ENCODE measurements around the gene CRB2. TPM values are rescaled to one million over a fixed set of nuclear protein-coding genes. Genes with fewer than 3 reads are reported as not detected.

CRB2 gene
- total RNA-seq, 1 experiment from 2014 or later = 0.07 TPM

DNA sequence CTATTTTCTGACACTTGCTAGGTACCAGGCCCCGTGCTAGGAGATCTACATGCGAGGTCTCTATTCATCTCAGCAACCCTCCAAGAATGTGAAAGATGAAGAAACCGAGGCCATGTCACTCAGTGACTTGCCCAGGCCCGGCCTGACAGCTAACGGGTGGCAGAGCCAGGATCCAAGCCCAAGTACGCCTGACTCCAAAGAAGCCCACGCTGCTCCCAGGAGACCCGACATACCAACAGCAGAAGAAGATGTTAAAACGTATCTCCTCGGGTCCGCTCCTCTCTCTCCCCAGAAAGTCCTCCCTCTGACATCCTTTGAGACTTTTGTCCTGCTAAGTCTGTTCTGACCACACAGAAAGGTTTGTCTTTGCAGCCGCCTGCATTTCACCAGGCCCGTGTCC, 65.2 kb downstream of the CRB2 start (continued):
- TF ChIP-seq TCF7L2 (IDR thresholded peaks at IDR 0.05; ENCODE audit: borderline replicate concordance, extremely low read depth, insufficient read depth, insufficient read length) (no peak), EZH2phosphoT487 (IDR thresholded peaks at IDR 0.05; ENCODE audit: borderline replicate concordance) (no peak)

DNA sequence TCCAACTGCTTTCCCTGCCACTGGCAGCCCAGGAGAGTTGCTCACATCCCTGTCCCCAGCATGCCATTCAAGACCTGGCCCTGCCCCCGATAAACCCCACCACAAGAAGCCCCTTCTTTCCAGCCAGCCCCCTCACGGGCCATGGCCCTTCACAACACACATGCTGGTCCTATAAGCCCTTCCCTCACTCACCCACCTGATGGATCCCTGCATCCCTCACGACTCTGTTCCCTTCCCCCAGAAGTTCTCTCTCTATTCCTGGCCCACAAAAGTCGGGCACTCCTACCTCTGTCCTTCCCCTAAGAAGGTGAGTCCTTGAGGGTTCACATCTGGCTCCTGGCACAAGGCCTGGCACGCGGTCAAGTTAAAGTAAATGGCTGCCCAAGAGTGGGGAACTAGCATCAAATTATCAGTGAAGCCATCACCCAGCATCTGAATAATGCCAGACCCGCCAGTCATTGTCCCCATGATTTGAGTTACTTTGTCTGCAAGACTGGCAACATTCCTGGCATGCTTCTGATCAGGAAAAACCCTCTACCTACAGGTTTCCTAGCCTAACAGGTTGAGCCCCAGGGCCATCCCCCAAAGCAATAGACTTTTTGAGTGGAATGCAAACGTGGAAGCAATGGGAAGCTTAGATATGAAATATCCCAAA, 65.9 kb downstream of the CRB2 start:
- ChIA-PET POLR2A (no interaction called here), RAD21 (ENCODE audit: low non-redundant PET in 1 of 2, low total read pairs in 2 of 2, uncharacterized antibody in 2 of 2, unreplicated experiment in 2 of 2) (no interaction called here)
- no peaks in the 10 kb centered on the region for H4K20me1 ChIP-seq (ENCODE audit: insufficient read depth)

More for the DNA sequence above, 65.9 kb downstream of the CRB2 start:
- Histone ChIP-seq H3K4me2 (ENCODE audit: low read length) (no peak overlapping the region), H3K9ac (ENCODE audit: low read length) (no peak overlapping the region), H3K9me3 (ENCODE audit: control insufficient read depth in 1 of 2, insufficient read depth in 1 of 2, low read depth in 1 of 2, low read length in 2 of 2) (no peaks in the 10 kb centered on the region), H3K36me3 (ENCODE audit: control insufficient read depth in 1 of 2, insufficient read depth in 2 of 2, low read length in 2 of 2) (no peaks in the 10 kb centered on the region), H3K27me3 (ENCODE audit: insufficient read depth, low read length) (no peaks in the 10 kb centered on the region), H3K79me2 (ENCODE audit: insufficient read depth, low read length) (no peaks in the 10 kb centered on the region), H3K4me3 (replicated peaks in 1 of 2; ENCODE audit: low read depth in 1 of 2, low read length in 2 of 2) (no peak overlapping the region), H3K4me1 (ENCODE audit: control insufficient read depth in 1 of 2, insufficient read depth in 2 of 2, low read length in 2 of 2) (no peaks in the 10 kb centered on the region), H3K9me2 (ENCODE audit: insufficient read depth) (no peaks in the 10 kb centered on the region), H3K27ac (ENCODE audit: low read depth, low read length) (no peak overlapping the region), H2AFZ (ENCODE audit: low read depth, low read length, poor library complexity, severe bottlenecking) (no peak overlapping the region)
- no peak for ATAC-seq
- no TSS peak for BruUV-seq (replicated peaks)
- no peak for DNase-seq (ENCODE audit: low read depth, low spot score)
- CTCF ChIA-PET = no interaction called here
- intact Hi-C loops (cut with micrococcal nuclease) = no loop called here
- TF ChIP-seq CBX3 (IDR thresholded peaks at IDR 0.05; ENCODE audit: low read depth) = no peak
- no peak for TF ChIP-seq SIN3A (IDR thresholded peaks at IDR 0.05; ENCODE audit: low read depth)
- TF ChIP-seq, protein P1, sequence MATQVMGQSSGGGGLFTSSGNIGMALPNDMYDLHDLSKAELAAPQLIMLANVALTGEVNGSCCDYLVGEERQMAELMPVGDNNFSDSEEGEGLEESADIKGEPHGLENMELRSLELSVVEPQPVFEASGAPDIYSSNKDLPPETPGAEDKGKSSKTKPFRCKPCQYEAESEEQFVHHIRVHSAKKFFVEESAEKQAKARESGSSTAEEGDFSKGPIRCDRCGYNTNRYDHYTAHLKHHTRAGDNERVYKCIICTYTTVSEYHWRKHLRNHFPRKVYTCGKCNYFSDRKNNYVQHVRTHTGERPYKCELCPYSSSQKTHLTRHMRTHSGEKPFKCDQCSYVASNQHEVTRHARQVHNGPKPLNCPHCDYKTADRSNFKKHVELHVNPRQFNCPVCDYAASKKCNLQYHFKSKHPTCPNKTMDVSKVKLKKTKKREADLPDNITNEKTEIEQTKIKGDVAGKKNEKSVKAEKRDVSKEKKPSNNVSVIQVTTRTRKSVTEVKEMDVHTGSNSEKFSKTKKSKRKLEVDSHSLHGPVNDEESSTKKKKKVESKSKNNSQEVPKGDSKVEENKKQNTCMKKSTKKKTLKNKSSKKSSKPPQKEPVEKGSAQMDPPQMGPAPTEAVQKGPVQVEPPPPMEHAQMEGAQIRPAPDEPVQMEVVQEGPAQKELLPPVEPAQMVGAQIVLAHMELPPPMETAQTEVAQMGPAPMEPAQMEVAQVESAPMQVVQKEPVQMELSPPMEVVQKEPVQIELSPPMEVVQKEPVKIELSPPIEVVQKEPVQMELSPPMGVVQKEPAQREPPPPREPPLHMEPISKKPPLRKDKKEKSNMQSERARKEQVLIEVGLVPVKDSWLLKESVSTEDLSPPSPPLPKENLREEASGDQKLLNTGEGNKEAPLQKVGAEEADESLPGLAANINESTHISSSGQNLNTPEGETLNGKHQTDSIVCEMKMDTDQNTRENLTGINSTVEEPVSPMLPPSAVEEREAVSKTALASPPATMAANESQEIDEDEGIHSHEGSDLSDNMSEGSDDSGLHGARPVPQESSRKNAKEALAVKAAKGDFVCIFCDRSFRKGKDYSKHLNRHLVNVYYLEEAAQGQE (IDR thresholded peaks at IDR 0.05; ENCODE audit: low read depth) = no peak
- TF ChIP-seq EZH2 (IDR thresholded peaks at IDR 0.05) = no peak
- no peak for TF ChIP-seq JUND (IDR thresholded peaks at IDR 0.05)
- no peak for TF ChIP-seq EGR1 (IDR thresholded peaks at IDR 0.05; ENCODE audit: low read depth)
- TF ChIP-seq CEBPB (IDR thresholded peaks at IDR 0.05; ENCODE audit: low read depth) = no peak
- TF ChIP-seq ZNF274 (IDR thresholded peaks at IDR 0.05; ENCODE audit: low read depth, low read length) = no peak
- TF ChIP-seq RAD21 (IDR thresholded peaks at IDR 0.05; ENCODE audit: low read depth) = no peak
- TF ChIP-seq, protein P2, sequence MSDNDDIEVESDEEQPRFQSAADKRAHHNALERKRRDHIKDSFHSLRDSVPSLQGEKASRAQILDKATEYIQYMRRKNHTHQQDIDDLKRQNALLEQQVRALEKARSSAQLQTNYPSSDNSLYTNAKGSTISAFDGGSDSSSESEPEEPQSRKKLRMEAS (IDR thresholded peaks at IDR 0.05) = no peak
- no peak for TF ChIP-seq YY1 (IDR thresholded peaks at IDR 0.05; ENCODE audit: extremely low read depth, insufficient replicate concordance, low read depth, low read length)
- TF ChIP-seq, protein P3, sequence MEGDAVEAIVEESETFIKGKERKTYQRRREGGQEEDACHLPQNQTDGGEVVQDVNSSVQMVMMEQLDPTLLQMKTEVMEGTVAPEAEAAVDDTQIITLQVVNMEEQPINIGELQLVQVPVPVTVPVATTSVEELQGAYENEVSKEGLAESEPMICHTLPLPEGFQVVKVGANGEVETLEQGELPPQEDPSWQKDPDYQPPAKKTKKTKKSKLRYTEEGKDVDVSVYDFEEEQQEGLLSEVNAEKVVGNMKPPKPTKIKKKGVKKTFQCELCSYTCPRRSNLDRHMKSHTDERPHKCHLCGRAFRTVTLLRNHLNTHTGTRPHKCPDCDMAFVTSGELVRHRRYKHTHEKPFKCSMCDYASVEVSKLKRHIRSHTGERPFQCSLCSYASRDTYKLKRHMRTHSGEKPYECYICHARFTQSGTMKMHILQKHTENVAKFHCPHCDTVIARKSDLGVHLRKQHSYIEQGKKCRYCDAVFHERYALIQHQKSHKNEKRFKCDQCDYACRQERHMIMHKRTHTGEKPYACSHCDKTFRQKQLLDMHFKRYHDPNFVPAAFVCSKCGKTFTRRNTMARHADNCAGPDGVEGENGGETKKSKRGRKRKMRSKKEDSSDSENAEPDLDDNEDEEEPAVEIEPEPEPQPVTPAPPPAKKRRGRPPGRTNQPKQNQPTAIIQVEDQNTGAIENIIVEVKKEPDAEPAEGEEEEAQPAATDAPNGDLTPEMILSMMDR (IDR thresholded peaks at IDR 0.05 in 2 of 3, conservative IDR thresholded peaks at IDR 0.05 in 1 of 3; ENCODE audit: borderline replicate concordance in 1 of 3, insufficient read depth in 1 of 3, low read depth in 2 of 3, low read length in 2 of 3) = no peak
- TF ChIP-seq ELF1 (IDR thresholded peaks at IDR 0.05; ENCODE audit: borderline replicate concordance, low read depth) = no peak
- no peak for TF ChIP-seq TCF7L2 (IDR thresholded peaks at IDR 0.05; ENCODE audit: borderline replicate concordance, extremely low read depth, insufficient read depth, insufficient read length)
